NCI-H524 (cell line): ENCODE results near the gene GRIK5.
"Not testable (repeated sequence)": the region's sequence is repeated elsewhere in the genome, so short reads cannot be mapped to it uniquely, and the experiment has no call there.

ENCODE experiments used
- DNase-seq, 2 experiments: peaks; one replicate each; lab custom pipeline; 2025; lab: John Stamatoyannopoulos, UW

The GRIK5 gene

GRCh38 chr19:42017040-42017439 lies 53.0 kb downstream of the GRIK5 start:
- no peak for DNase-seq

GRCh38 chr19:42012747-42013146 lies 57.3 kb downstream of the GRIK5 start:
- not testable (repeated sequence) for DNase-seq

- DNase-seq: no peak
Measured at GRCh38 chr19:42010245-42011126, 59.5 kb downstream of the GRIK5 start.

GRCh38 chr19:42006569-42006968 lies 63.4 kb downstream of the GRIK5 start:
- DNase-seq: no peak

- DNase-seq: no peak
Measured at GRCh38 chr19:42005504-42005903, 64.5 kb downstream of the GRIK5 start.

GRCh38 chr19:42003506-42004294 lies 66.3 kb downstream of the GRIK5 start:
- no peak for DNase-seq

GRCh38 chr19:41999878-42000208 lies 70.2 kb downstream of the GRIK5 start:
- DNase-seq: no peak

GRCh38 chr19:41999071-41999877 lies 70.7 kb downstream of the GRIK5 start:
- DNase-seq: peak in 1 of 2 experiments; percentile 69

GRCh38 chr19:41998246-41999020 lies 71.6 kb downstream of the GRIK5 start:
- peak; percentile 46 to 87 for DNase-seq

GRCh38 chr19:41997851-41998229 lies 72.2 kb downstream of the GRIK5 start:
- peak; percentile 98 to 99 for DNase-seq

GRCh38 chr19:41997121-41997850 lies 72.7 kb downstream of the GRIK5 start:
- no peak for DNase-seq

- peak; percentile 84 to 94 for DNase-seq
Measured at GRCh38 chr19:41995959-41996797, 73.8 kb downstream of the GRIK5 start.

GRCh38 chr19:41994994-41995958 lies 74.7 kb downstream of the GRIK5 start:
- no peak for DNase-seq

GRCh38 chr19:41994521-41994971 lies 75.5 kb downstream of the GRIK5 start:
- DNase-seq: peak in 1 of 2 experiments; percentile 65

GRCh38 chr19:41993612-41994483 lies 76.2 kb downstream of the GRIK5 start, which contains the start of gene ATP1A3:
TSS of gene ATP1A3 (minus strand) at chr19:41994230. CDS start at chr19:41994076, 154 bp downstream.
- peak; percentile 70 to 90 for DNase-seq

GRCh38 chr19:41991925-41992569 lies 78.0 kb downstream of the GRIK5 start:
- DNase-seq: peak; percentile 52 to 72

- no peak for DNase-seq
Measured at GRCh38 chr19:41991025-41991424, 79.0 kb downstream of the GRIK5 start.
